GM12872 (cell line): ENCODE results near the gene LRRC45.

ENCODE experiments used
- TF ChIP-seq, protein P1 (sequence below): IDR thresholded peaks from 3 replicates; pipeline ENCODE4 v1.5.1; 2011; ENCODE audit warnings: low read depth, mild to moderate bottlenecking, low read length, moderate library complexity; ENCODE audit not compliant: insufficient read depth

Gene LRRC45

DNA sequence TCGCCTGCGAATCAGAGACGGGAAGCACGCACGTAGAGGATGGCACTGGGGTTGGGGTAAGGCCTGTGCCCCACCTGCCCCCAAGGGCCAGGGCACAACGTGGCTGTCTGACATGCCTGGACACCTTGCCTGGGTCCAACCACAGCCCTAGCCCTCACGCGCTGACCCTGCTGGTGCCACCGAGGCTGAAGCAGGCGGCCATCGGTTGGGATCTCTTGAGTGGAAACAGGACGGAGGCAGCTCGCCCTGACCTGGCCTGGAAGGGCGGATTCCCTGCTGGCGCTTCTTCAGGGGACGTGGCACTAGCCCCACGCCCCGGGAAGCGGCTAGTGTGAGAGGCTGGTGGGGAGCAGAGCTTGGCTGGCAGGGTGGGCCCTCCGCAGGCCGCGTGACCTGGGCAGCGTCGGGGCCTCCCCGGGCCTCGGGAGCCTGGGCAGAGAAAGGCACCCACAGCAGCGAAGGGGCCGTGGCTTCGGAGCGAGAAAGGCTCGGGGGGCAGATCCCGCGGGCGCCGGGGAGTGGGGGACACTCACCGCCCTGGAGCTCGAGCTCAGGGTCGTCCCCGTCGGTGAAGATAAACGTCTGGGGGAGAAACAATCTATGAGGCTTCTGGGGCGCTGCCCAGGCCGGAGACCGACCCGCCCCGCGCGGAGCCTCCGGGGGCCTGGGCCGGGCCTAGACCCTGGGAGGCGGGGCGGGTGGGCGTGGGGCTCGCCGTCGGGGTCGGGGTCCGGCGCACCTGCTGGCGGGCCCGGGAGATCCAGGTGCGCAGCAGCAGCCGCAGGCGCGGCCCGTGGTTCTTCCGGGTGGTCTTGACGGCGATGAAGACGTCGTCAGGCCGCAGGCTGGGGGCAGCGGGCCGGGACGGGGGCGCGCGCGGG, 27.9 kb downstream of the LRRC45 start:
- TF ChIP-seq, protein P1, sequence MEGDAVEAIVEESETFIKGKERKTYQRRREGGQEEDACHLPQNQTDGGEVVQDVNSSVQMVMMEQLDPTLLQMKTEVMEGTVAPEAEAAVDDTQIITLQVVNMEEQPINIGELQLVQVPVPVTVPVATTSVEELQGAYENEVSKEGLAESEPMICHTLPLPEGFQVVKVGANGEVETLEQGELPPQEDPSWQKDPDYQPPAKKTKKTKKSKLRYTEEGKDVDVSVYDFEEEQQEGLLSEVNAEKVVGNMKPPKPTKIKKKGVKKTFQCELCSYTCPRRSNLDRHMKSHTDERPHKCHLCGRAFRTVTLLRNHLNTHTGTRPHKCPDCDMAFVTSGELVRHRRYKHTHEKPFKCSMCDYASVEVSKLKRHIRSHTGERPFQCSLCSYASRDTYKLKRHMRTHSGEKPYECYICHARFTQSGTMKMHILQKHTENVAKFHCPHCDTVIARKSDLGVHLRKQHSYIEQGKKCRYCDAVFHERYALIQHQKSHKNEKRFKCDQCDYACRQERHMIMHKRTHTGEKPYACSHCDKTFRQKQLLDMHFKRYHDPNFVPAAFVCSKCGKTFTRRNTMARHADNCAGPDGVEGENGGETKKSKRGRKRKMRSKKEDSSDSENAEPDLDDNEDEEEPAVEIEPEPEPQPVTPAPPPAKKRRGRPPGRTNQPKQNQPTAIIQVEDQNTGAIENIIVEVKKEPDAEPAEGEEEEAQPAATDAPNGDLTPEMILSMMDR: no peak

DNA sequence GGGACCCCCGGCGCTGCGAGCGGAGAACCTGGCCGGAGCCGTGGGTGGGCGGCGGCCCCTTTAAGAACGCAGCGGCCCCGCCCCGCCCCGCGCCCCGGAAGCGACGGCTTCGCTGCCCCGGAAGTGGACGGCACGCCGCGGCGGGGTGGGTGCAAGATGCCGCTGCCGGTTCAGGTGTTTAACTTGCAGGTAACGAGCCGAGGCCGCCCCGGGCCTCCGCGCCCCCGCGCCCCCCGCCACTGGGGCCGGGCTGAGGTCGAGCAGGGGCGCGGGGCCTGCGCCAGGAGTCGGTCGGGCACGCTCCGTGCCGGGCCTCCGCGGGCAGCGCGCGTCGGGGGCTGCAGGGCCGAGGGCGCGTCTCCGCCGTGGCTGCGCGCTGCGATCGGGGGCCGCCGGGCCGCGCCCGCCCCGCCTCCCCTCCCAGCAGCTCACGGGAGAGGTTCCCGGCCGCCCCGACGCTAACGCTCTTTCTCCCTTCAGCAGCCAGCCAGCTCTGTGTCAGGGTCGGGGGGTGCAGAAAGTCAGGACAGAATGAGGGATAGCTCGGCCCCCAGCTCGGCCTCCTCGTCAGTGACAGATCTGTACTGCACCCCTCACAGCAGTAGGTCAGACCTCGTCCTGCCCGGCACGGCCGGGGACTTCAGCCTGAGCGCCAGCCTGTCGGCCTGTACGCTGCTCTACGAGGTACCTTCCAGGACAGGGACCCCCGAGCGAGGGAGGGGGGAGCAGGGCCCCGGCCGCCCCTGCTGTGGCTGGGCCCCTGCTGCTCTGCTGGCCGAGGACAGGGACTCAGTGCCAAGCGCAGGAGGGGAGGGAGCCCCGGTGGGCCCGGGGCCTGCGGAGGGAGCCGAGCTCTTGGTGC, 28.9 kb downstream of the LRRC45 start, which contains the start of the genes GPS1 and RFNG:
TSS of gene GPS1 (plus strand) at position 123 of the 862 bp plus-strand sequence. CDS start at position 157, 34 bp downstream.
TSS of gene RFNG (minus strand) at position 36 of the 862 bp plus-strand sequence. CDS start 45 bp downstream, outside the sequence.
- TF ChIP-seq, protein P1: no peak

DNA sequence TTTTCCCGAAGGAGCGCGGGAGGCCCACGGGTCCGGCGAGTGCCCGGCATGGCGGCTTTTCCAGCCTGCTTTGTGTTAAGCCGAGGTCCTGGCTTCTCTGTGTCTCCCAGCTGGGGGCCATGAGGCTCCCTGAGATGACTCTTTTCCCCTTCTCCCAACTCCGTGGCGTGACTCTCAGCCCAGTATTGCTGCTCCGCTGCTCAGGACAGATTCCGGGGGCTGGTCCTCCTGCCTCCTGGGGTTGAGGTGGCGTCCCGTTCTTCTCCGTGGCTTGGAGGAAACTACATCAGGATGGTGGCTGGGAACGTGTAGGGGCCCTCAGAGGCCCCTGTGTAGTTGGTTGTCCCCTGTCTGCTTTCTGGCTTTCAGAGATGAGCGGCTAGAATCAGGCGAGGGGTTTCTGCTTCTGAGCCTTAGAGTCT, 29.5 kb downstream of the LRRC45 start:
- TF ChIP-seq, protein P1: no peak

DNA sequence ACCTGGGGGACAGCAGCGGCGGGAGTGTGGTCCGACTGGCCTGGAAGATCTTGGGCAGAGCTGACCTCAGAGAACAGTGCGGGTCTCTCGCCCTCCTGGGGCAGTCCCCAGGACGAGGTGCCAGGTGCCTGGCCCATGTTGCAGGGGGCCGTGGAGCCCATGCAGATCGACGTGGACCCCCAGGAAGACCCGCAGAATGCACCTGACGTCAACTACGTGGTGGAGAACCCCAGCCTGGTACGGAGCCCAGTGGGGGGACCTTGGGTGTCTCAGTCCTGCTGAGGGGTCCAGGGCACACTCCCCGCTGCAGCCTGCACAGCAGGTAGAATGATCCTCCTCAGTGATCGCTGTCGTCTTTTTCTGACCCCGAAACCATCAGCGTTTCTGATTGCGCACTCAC, 30.0 kb downstream of the LRRC45 start:
- TF ChIP-seq, protein P1: no peak

DNA sequence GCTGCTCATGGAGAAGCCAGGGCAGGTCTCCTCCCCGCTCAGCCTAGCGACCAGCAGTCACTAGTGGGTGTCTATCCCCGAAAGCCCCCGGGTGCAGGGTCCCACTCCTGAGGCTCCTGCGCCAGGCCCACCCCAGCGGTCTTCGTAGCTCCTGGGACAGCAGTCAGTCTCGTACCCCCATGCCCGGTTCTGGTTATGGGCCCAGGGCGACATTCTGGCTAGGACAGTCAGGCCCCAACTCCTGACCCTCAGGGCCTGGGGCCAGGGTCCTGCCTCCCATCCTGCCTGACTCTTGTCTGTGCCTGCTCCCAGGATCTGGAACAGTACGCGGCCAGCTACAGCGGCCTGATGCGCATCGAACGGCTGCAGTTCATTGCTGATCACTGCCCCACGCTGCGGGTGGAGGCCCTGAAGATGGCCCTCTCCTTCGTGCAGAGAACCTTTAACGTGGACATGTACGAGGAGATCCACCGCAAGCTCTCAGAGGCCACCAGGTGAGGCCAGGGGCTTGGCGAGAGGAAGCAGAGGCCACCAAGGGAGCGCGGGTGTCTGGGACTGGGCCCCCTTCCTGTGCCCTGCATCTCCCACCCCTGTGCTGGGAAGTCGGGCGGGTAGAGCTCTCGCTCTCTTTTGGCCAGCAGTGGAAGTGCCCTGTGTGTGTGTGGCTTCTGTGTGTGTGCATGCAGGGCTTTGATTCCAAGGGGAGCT, 30.6 kb downstream of the LRRC45 start:
- TF ChIP-seq, protein P1: no peak

DNA sequence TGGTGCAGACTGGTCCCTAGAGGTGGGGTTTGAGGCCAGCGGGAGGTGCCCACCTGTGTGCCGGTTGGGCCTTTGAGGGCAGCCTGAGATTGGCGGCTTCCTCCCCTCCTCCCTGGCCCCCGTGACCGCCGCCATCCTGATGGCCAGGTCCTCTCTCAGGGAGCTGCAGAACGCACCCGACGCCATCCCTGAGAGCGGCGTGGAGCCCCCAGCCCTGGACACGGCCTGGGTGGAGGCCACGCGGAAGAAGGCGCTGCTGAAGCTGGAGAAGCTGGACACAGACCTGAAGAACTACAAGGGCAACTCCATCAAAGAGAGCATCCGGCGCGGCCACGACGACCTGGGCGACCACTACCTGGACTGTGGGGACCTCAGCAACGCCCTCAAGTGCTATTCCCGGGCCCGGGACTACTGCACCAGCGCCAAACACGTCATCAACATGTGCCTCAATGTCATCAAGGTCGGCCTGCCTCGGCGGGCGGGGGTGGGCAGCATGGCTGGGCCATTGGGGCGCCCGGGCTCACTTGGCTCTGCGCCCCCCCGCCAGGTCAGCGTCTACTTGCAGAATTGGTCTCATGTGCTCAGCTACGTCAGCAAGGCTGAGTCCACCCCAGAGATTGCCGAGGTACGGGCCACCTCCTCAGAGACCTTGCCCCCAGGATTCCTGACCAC, 31.4 kb downstream of the LRRC45 start:
- TF ChIP-seq, protein P1: no peak
